ENCODE results near the gene AMMECR1. TPM values are rescaled to one million over a fixed set of nuclear protein-coding genes. Genes with fewer than 3 reads are reported as not detected.

Gene AMMECR1
- total RNA-seq, 3 donors from 2014 or later (not counting 1 experiment from before 2014, with no cell fraction given) = 10.0 to 16.7 (median 11.5) TPM

GRCh38 chrX:110358548-110358947 lies 40.7 kb upstream of the AMMECR1 start, which contains the start of gene RTL9:
Gene RTL9, plus strand, starts transcription at chrX:110358848. Its CDS starts 91,770 bp downstream, at chrX:110450618.
- Mint-ChIP-seq H3K27me3 (ENCODE audit: low read depth in 2 of 2) (peaks cover 0 to 4% of the 10 kb centered on the region in 2 donors), H3K9me3 (no peaks in the 10 kb centered on the region), H3K4me3 (no peak within 1 kb of the TSS), H3K36me3 (no peaks in the 10 kb centered on the region), H3K4me1 (no peaks in the 10 kb centered on the region), H3K27ac (no peak within 1 kb of the TSS)
- intact Hi-C loops (cut with micrococcal nuclease) = no loop called here
- WGBS (ENCODE audit: insufficient coverage) = 83% methylated on average over 2 of the region's 2 CpGs
- Histone ChIP-seq H3K4me3 (ENCODE audit: low read length) (no peak within 1 kb of the TSS), H3K27ac (ENCODE audit: low read length) (no peak within 1 kb of the TSS), H3K36me3 (ENCODE audit: control insufficient read depth, insufficient read depth, low read length) (no peaks in the 10 kb centered on the region), H3K4me1 (ENCODE audit: control insufficient read depth, insufficient read depth, low read length) (no peaks in the 10 kb centered on the region), H3K9me3 (ENCODE audit: control insufficient read depth, insufficient read depth, low read length) (no peaks in the 10 kb centered on the region), H3K27me3 (ENCODE audit: control insufficient read depth, insufficient read depth, low read length) (no peaks in the 10 kb centered on the region)
- TF ChIP-seq CTCF (IDR thresholded peaks at IDR 0.05) = no peak
- ATAC-seq (no peak), DNase-seq (no peak)

- H3K27me3 ChIP-seq (ENCODE audit: control insufficient read depth, insufficient read depth, low read length) = no peaks in the 10 kb centered on the region
- DNase-seq = no peak
- Mint-ChIP-seq H3K27ac (no peak overlapping the region), H3K27me3 (ENCODE audit: low read depth in 2 of 2) (no peaks in the 10 kb centered on the region), H3K9me3 (no peaks in the 10 kb centered on the region), H3K36me3 (no peaks in the 10 kb centered on the region), H3K4me1 (no peaks in the 10 kb centered on the region), H3K4me3 (no peak overlapping the region)
- no peak for TF ChIP-seq CTCF (IDR thresholded peaks at IDR 0.05)
- H3K9me3 ChIP-seq (ENCODE audit: control insufficient read depth, insufficient read depth, low read length) = no peaks in the 10 kb centered on the region
- no peaks in the 10 kb centered on the region for H3K4me1 ChIP-seq (ENCODE audit: control insufficient read depth, insufficient read depth, low read length)
- ATAC-seq = no peak
- H3K36me3 ChIP-seq (ENCODE audit: control insufficient read depth, insufficient read depth, low read length) = no peaks in the 10 kb centered on the region
- no peak overlapping the region for H3K27ac ChIP-seq (ENCODE audit: low read length)
- intact Hi-C loops (cut with micrococcal nuclease) = no loop called here
- no peak overlapping the region for H3K4me3 ChIP-seq (ENCODE audit: low read length)
- 96% methylated on average over 17 of the region's 17 CpGs for WGBS (ENCODE audit: insufficient coverage)
Observed at GRCh38 chrX:110346681-110347080, 28.8 kb upstream of the AMMECR1 start.

GRCh38 chrX:110341189-110342035 lies 23.5 kb upstream of the AMMECR1 start:
- no peaks in the 10 kb centered on the region for H3K4me1 Mint-ChIP-seq
- DNase-seq (no peak), ATAC-seq (no peak)
- no peaks in the 10 kb centered on the region for H3K36me3 Mint-ChIP-seq
- WGBS (ENCODE audit: insufficient coverage) = 84% methylated on average over 6 of the region's 11 CpGs
- H3K9me3 Mint-ChIP-seq = no peaks in the 10 kb centered on the region
- no peak overlapping the region for H3K27ac Mint-ChIP-seq
- intact Hi-C loops (cut with micrococcal nuclease) = no loop called here
- Histone ChIP-seq H3K27ac (ENCODE audit: low read length) (no peak overlapping the region), H3K9me3 (ENCODE audit: control insufficient read depth, insufficient read depth, low read length) (no peaks in the 10 kb centered on the region), H3K27me3 (ENCODE audit: control insufficient read depth, insufficient read depth, low read length) (no peaks in the 10 kb centered on the region), H3K4me3 (ENCODE audit: low read length) (no peak overlapping the region), H3K4me1 (ENCODE audit: control insufficient read depth, insufficient read depth, low read length) (no peaks in the 10 kb centered on the region), H3K36me3 (ENCODE audit: control insufficient read depth, insufficient read depth, low read length) (no peaks in the 10 kb centered on the region)
- TF ChIP-seq CTCF (IDR thresholded peaks at IDR 0.05) = no peak
- no peak overlapping the region for H3K4me3 Mint-ChIP-seq
- H3K27me3 Mint-ChIP-seq (ENCODE audit: low read depth in 2 of 2) = peaks cover 0 to 5% of the 10 kb centered on the region in 2 donors

Measured in natural killer cell (primary cell).